D721Med (cell line): ENCODE measurements around the gene SF1.

ENCODE experiments used
- DNase-seq: peaks from one replicate; pipeline ENCODE4 v3.0.0; 2011; ENCODE audit warnings: low spot score; ENCODE audit not compliant: insufficient read length
- FAIRE-seq: peaks from 2 replicates; lab custom pipeline; 2011; peaks lifted over from hg19 to GRCh38; lab: Jason Lieb, UNC
- CTCF ChIP-seq: IDR thresholded peaks from 2 replicates; pipeline ENCODE4 v1.5.1; 2012; ENCODE audit warnings: mild to moderate bottlenecking, control low read depth; ENCODE audit not compliant: insufficient read depth; ENCODE audit errors: missing control alignments

Gene SF1

GRCh38 chr11:64762277-64762673 lies 16.1 kb downstream of the SF1 start:
- TF ChIP-seq CTCF: no peak
- no peak for FAIRE-seq

GRCh38 chr11:64760759-64761420 lies 17.5 kb downstream of the SF1 start:
- DNase-seq (no peak), FAIRE-seq (no peak)
- TF ChIP-seq CTCF: no peak

More at GRCh38 chr11:64762277-64762673, 16.1 kb downstream of the SF1 start:
- no peak for DNase-seq

- FAIRE-seq (no peak), DNase-seq (peak; percentile 63)
- TF ChIP-seq CTCF: no peak
These were observed 18.3 kb downstream of the SF1 start, which contains the start of gene PYGM for GRCh38 chr11:64759722-64760719. PYGM (minus strand) TSS chr11:64759974; CDS start chr11:64759898, 76 bp downstream.

- no peak for DNase-seq
- TF ChIP-seq CTCF: no peak
- FAIRE-seq: no peak
These were observed 19.1 kb downstream of the SF1 start for GRCh38 chr11:64759131-64759721.

- no peak for DNase-seq
- FAIRE-seq: no peak
- no peak for TF ChIP-seq CTCF
These were observed 19.8 kb downstream of the SF1 start for GRCh38 chr11:64758330-64759079.

GRCh38 chr11:64757549-64758329 lies 20.6 kb downstream of the SF1 start:
- no peak for DNase-seq
- TF ChIP-seq CTCF: no peak
- FAIRE-seq: no peak
